K562 (cell line): ENCODE measurements around the gene UBE3B. TPM values are rescaled to one million over a fixed set of nuclear protein-coding genes. Genes with fewer than 3 reads are reported as not detected.

Experiments
- CBFB ChIP-seq: sonication (generic); formaldehyde crosslinking; IDR thresholded peaks from 2 replicates; pipeline ENCODE4 v1.4.0; 2020; ENCODE audit warnings: mild to moderate bottlenecking, missing genetic modification reagents
- CEBPZ ChIP-seq: fragments of 150-350 bp; IDR thresholded peaks from 2 replicates; pipeline ENCODE4 v1.6.1; 2014; ENCODE audit warnings: low read depth, mild to moderate bottlenecking, low read length, borderline replicate concordance
- DDX20 ChIP-seq: fragments of 450-650 bp; IDR thresholded peaks from 2 replicates; pipeline ENCODE4 v1.6.1; 2016; ENCODE audit warnings: missing genetic modification characterization, low read depth, mild to moderate bottlenecking, missing compliant biosample characterization, moderate library complexity
- HINFP ChIP-seq: fragments of 450-650 bp; conservative IDR thresholded peaks from 2 replicates; pipeline ENCODE4 v1.6.1; 2016; ENCODE audit warnings: missing genetic modification characterization, low read depth, mild to moderate bottlenecking, control low read depth, missing compliant biosample characterization
- KDM1A ChIP-seq, 2 experiments: fragments of 450-650 bp; IDR thresholded peaks; 2 replicates each; pipeline ENCODE4 v1.6.1; 2016; ENCODE audit warnings: mild to moderate bottlenecking in 2 of 2
- MBD1 ChIP-seq: fragments of 250-450 bp; sonication (Bioruptor Pico); IDR thresholded peaks from 2 replicates; pipeline ENCODE4 v1.8.0; 2022; ENCODE audit warnings: inconsistent platforms
- MTA3 ChIP-seq: fragments of 450-650 bp; formaldehyde crosslinking; IDR thresholded peaks from 2 replicates; pipeline ENCODE4 v1.6.1; 2017; ENCODE audit warnings: mild to moderate bottlenecking, borderline replicate concordance
- NR2C1 ChIP-seq, 2 experiments: fragments of 450-650 bp; IDR thresholded peaks; 2 replicates each; pipeline ENCODE4 v1.6.1; 2017; ENCODE audit warnings: mild to moderate bottlenecking in 2 of 2, antibody characterized with exemption in 1 of 2, inconsistent platforms in 1 of 2, missing compliant biosample characterization in 1 of 2, missing genetic modification characterization in 1 of 2
- PCBP1 ChIP-seq: fragments of 200-400 bp; formaldehyde crosslinking; IDR thresholded peaks from 2 replicates; pipeline ENCODE4 v1.6.1; 2018; ENCODE audit warnings: mild to moderate bottlenecking, low read depth, low read length; ENCODE audit not compliant: poor library complexity, severe bottlenecking
- POLR2A ChIP-seq: fragments of 450-650 bp; conservative IDR thresholded peaks from 2 replicates; pipeline ENCODE4 v1.6.1; 2016
- SETDB1 ChIP-seq: IDR thresholded peaks from one replicate; pipeline ENCODE4 v1.6.1; 2012; ENCODE audit warnings: low read length, control low read depth, inconsistent platforms
- TFAP4 ChIP-seq: sonication (generic); formaldehyde crosslinking; IDR thresholded peaks from 2 replicates; pipeline ENCODE4 v1.8.0; 2022; ENCODE audit warnings: missing genetic modification reagents, mild to moderate bottlenecking, moderate library complexity, borderline replicate concordance
- THRA ChIP-seq: fragments of 450-650 bp; IDR thresholded peaks from 2 replicates; pipeline ENCODE4 v1.6.1; 2017; ENCODE audit warnings: mild to moderate bottlenecking, moderate library complexity
- ZBTB34 ChIP-seq: fragments of 250-450 bp; sonication (Bioruptor Pico); IDR thresholded peaks from 2 replicates; pipeline ENCODE4 v1.8.0; 2021; ENCODE audit warnings: mild to moderate bottlenecking, moderate library complexity
- ZBTB8A ChIP-seq: fragments of 450-650 bp; IDR thresholded peaks from 2 replicates; pipeline ENCODE4 v1.6.1; 2018; ENCODE audit warnings: mild to moderate bottlenecking, moderate library complexity; ENCODE audit not compliant: partially characterized antibody
- ZNF165 ChIP-seq: fragments of 250-450 bp; sonication (Bioruptor Pico); IDR thresholded peaks from 2 replicates; pipeline ENCODE4 v1.4.0; 2020; ENCODE audit warnings: borderline replicate concordance
- ZNF274 ChIP-seq: IDR thresholded peaks from 2 replicates; pipeline ENCODE4 v1.6.1; 2011; ENCODE audit warnings: low read depth, mild to moderate bottlenecking, low read length, moderate library complexity, borderline replicate concordance
- polyA plus RNA-seq, 8 experiments: library from polyadenylated mRNA; depleted of rRNA in 4 of 8; stranded (reverse) in 5 of 8; unstranded in 3 of 8; fragments of >200 nt; fragmentation: Nextera tagmentation in 2 of 8; fragmentation: Illumina TruSeq in 1 of 8; extraction: Ambion mirVana in 2 of 8; extraction: Trizol in 1 of 8; gene quantifications; 2 replicates each; pipeline versions ENCODE4 v1.2.1 to v1.2.3, GENCODE V29; 2011 to 2014; ENCODE audit warnings: inconsistent platforms in 1 of 8, missing spikeins in 1 of 8
- total RNA-seq, 7 experiments: library from RNA; depleted of rRNA in 6 of 7; stranded (reverse); fragments of >200 nt in 6 of 7; fragmentation: Illumina TruSeq in 2 of 7; extraction: Trizol in 2 of 7; gene quantifications; 2 replicates each; pipeline versions ENCODE4 v1.2.1 to v1.2.3, GENCODE V29; 2011 to 2021; ENCODE audit warnings: low replicate concordance in 1 of 7

UBE3B gene
- total and polyA plus RNA-seq, 9 of the 15 experiments (the other 6 are each of a cell fraction or from before 2014, with no cell fraction given), result 7.6 to 23.6 (median 15.5) TPM

GRCh38 chr12:109428037-109428629 is 49.3 kb upstream of the UBE3B start (continued):
- no peak; the same call in 1 of the 2 replicates for TF ChIP-seq TFAP4 (CRISPR knock-in tag)
- TF ChIP-seq ZNF165 (CRISPR knock-in tag), result no peak
- TF ChIP-seq DDX20 (tag), result no peak
- TF ChIP-seq CBFB (CRISPR knock-in tag), result no peak
- no peak for TF ChIP-seq MTA3
- TF ChIP-seq POLR2A, result no peak
- no peak for TF ChIP-seq NR2C1 (IDR thresholded peaks at IDR 0.05)
- TF ChIP-seq NR2C1 (tag; IDR thresholded peaks at IDR 0.05), result no peak
- TF ChIP-seq SETDB1, result no peak
- TF ChIP-seq HINFP (tag), result no peak
- TF ChIP-seq THRA, result no peak
- TF ChIP-seq MBD1 (CRISPR knock-in tag), result 0 out of 2 replicates have a peak, but pooled peaks have one; percentile 4
- TF ChIP-seq ZBTB34 (CRISPR knock-in tag), result no peak
- TF ChIP-seq CEBPZ, result no peak
- no peak for TF ChIP-seq KDM1A (IDR thresholded peaks at IDR 0.05)
- TF ChIP-seq ZNF274, result no peak
- no peak for TF ChIP-seq PCBP1
- no peak for TF ChIP-seq ZBTB8A
